HepG2 (cell line): ENCODE data around the gene IKBKE. TPM values are rescaled to one million over a fixed set of nuclear protein-coding genes. Genes with fewer than 3 reads are reported as not detected.

Source experiments
- CEBPB ChIP-seq: IDR thresholded peaks from 2 replicates; pipeline ENCODE4 v1.6.1; 2011; ENCODE audit warnings: low read depth, low read length, improper control_type of control experiment, borderline replicate concordance
- CREB1 ChIP-seq, 2 experiments: fragments of 450-650 bp in 1 of 2; IDR thresholded peaks; 2 replicates each; pipeline ENCODE4 v1.6.1; 2016 to 2017; ENCODE audit warnings: control low read depth in 1 of 2, mild to moderate bottlenecking in 1 of 2, missing compliant biosample characterization in 1 of 2, missing genetic modification characterization in 1 of 2
- GLI4 ChIP-seq: sonication (generic); formaldehyde crosslinking; IDR thresholded peaks from 2 replicates; pipeline ENCODE4 v1.5.1; 2020; ENCODE audit warnings: missing genetic modification reagents, mild to moderate bottlenecking, moderate library complexity, borderline replicate concordance
- HNF1A ChIP-seq, 2 experiments: sonication (generic) in 1 of 2; formaldehyde crosslinking in 1 of 2; IDR thresholded peaks; 2 replicates each; pipeline versions ENCODE4 v1.4.0 to v1.6.1; 2016 to 2020; ENCODE audit warnings: borderline replicate concordance in 1 of 2, low read depth in 1 of 2, mild to moderate bottlenecking in 1 of 2, missing genetic modification reagents in 1 of 2
- KDM5B ChIP-seq: sonication (generic); formaldehyde crosslinking; IDR thresholded peaks from 2 replicates; pipeline ENCODE4 v1.4.0; 2020; ENCODE audit warnings: missing genetic modification reagents, mild to moderate bottlenecking, borderline replicate concordance
- KLF13 ChIP-seq: sonication (generic); formaldehyde crosslinking; IDR thresholded peaks from 2 replicates; pipeline ENCODE4 v1.4.0; 2020; ENCODE audit warnings: mild to moderate bottlenecking, missing genetic modification reagents
- NFRKB ChIP-seq: fragments of 450-650 bp; IDR thresholded peaks from 2 replicates; pipeline ENCODE4 v1.6.1; 2017
- ZNF142 ChIP-seq: sonication (generic); formaldehyde crosslinking; IDR thresholded peaks from 2 replicates; pipeline ENCODE4 v1.4.0; 2020; ENCODE audit warnings: missing genetic modification reagents
- ZNF615 ChIP-seq: sonication (generic); formaldehyde crosslinking; IDR thresholded peaks from 2 replicates; pipeline ENCODE4 v1.5.0; 2020; ENCODE audit warnings: mild to moderate bottlenecking, missing genetic modification reagents, borderline replicate concordance
- ZNF652 ChIP-seq: IDR thresholded peaks from 2 replicates; pipeline ENCODE4 v1.6.1; 2016; ENCODE audit warnings: low read depth, borderline replicate concordance
- ZNF775 ChIP-seq: sonication (generic); formaldehyde crosslinking; IDR thresholded peaks from 2 replicates; pipeline ENCODE4 v1.4.0; 2020; ENCODE audit warnings: missing genetic modification reagents, mild to moderate bottlenecking, moderate library complexity, borderline replicate concordance
- ZZZ3 ChIP-seq: sonication (generic); formaldehyde crosslinking; IDR thresholded peaks from 2 replicates; pipeline ENCODE4 v1.4.0; 2020; ENCODE audit warnings: missing genetic modification reagents, mild to moderate bottlenecking, borderline replicate concordance
- polyA plus RNA-seq, 8 experiments: library from polyadenylated mRNA; depleted of rRNA in 3 of 8; stranded (reverse) in 7 of 8; unstranded in 1 of 8; fragments of >200 nt; fragmentation: Illumina TruSeq in 4 of 8; extraction: Trizol in 4 of 8; gene quantifications; 2 replicates each; pipeline versions ENCODE4 v1.2.1 to v1.2.3, GENCODE V29; 2011 to 2016; ENCODE audit warnings: low read depth in 4 of 8, missing spikeins in 1 of 8, mixed read lengths in 1 of 8; ENCODE audit not compliant: insufficient read depth in 1 of 8
- total RNA-seq, 5 experiments: library from RNA; depleted of rRNA; stranded (reverse); fragments of >200 nt; fragmentation: Illumina TruSeq; extraction: Trizol; gene quantifications; 2 replicates each; pipeline ENCODE4 v1.2.3, GENCODE V29; 2016; ENCODE audit warnings: low read depth in 1 of 5
- TF ChIP-seq, protein P1 (sequence below): IDR thresholded peaks from 2 replicates; pipeline ENCODE4 v1.6.1; 2016; ENCODE audit warnings: low read depth, control low read depth

Gene IKBKE
- total and polyA plus RNA-seq, 2 of the 13 experiments (the other 11 are each of a cell fraction or from before 2014, with no cell fraction given): 4.5 to 5.8 TPM

GRCh38 chr1:206509612-206510257, 39.5 kb downstream of the IKBKE start (continued):
- TF ChIP-seq HNF1A (IDR thresholded peaks at IDR 0.05; ENCODE audit: low read depth) (peak; percentile 63; the same call in 1 of the 2 replicates), HNF1A (CRISPR knock-in tag; IDR thresholded peaks at IDR 0.05; ENCODE audit: borderline replicate concordance) (peak; percentile 66; the same call in 1 of the 2 replicates), CEBPB (peak; percentile 27; the same call in 1 of the 2 replicates), CREB1 (IDR thresholded peaks at IDR 0.05) (peak; percentile 60), CREB1 (CRISPR knock-in tag; IDR thresholded peaks at IDR 0.05) (no peak), KLF13 (CRISPR knock-in tag) (no peak), ZNF142 (CRISPR knock-in tag) (no peak), GLI4 (CRISPR knock-in tag) (no peak), KDM5B (CRISPR knock-in tag) (no peak), ZZZ3 (CRISPR knock-in tag) (no peak), ZNF775 (no peak), NFRKB (no peak), ZNF615 (CRISPR knock-in tag) (no peak), ZNF652 (CRISPR knock-in tag) (no peak)
- TF ChIP-seq, protein P1, sequence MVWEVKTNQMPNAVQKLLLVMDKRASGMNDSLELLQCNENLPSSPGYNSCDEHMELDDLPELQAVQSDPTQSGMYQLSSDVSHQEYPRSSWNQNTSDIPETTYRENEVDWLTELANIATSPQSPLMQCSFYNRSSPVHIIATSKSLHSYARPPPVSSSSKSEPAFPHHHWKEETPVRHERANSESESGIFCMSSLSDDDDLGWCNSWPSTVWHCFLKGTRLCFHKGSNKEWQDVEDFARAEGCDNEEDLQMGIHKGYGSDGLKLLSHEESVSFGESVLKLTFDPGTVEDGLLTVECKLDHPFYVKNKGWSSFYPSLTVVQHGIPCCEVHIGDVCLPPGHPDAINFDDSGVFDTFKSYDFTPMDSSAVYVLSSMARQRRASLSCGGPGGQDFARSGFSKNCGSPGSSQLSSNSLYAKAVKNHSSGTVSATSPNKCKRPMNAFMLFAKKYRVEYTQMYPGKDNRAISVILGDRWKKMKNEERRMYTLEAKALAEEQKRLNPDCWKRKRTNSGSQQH (CRISPR knock-in tag): no peak
